ENCODE results near the gene SIGLEC7.

DNA sequence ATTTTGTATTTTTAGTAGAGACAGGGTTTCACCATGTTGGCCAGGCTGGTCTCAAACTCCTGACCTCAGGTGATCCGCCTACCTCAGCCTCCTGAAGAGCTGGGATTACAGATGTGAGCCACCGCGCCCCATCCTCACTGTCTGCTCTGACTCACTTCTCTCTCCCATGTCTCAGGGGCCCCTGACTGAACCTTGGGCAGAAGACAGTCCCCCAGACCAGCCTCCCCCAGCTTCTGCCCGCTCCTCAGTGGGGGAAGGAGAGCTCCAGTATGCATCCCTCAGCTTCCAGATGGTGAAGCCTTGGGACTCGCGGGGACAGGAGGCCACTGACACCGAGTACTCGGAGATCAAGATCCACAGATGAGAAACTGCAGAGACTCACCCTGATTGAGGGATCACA, 12.4 kb upstream of the SIGLEC7 start:
- TF ChIP-seq, protein P1, sequence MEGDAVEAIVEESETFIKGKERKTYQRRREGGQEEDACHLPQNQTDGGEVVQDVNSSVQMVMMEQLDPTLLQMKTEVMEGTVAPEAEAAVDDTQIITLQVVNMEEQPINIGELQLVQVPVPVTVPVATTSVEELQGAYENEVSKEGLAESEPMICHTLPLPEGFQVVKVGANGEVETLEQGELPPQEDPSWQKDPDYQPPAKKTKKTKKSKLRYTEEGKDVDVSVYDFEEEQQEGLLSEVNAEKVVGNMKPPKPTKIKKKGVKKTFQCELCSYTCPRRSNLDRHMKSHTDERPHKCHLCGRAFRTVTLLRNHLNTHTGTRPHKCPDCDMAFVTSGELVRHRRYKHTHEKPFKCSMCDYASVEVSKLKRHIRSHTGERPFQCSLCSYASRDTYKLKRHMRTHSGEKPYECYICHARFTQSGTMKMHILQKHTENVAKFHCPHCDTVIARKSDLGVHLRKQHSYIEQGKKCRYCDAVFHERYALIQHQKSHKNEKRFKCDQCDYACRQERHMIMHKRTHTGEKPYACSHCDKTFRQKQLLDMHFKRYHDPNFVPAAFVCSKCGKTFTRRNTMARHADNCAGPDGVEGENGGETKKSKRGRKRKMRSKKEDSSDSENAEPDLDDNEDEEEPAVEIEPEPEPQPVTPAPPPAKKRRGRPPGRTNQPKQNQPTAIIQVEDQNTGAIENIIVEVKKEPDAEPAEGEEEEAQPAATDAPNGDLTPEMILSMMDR (IDR thresholded peaks at IDR 0.05) = no peak
- no peak for TF ChIP-seq POLR2AphosphoS5 (IDR thresholded peaks at IDR 0.05)
